Esophagus (tissue), 2 donors: ENCODE measurements around the gene NEGR1. TPM values are rescaled to one million over a fixed set of nuclear protein-coding genes. Genes with fewer than 3 reads are reported as not detected.

ENCODE experiments used
- H3K27ac ChIP-seq, 2 donors: one replicate each; pipeline ENCODE4 v1.5.1; 2013; ENCODE audit warnings: low read depth in 2 of 2, mild to moderate bottlenecking in 2 of 2, inconsistent platforms in 1 of 2, low read length in 1 of 2, moderate library complexity in 1 of 2
- H3K27me3 ChIP-seq, 2 donors: one replicate each; pipeline ENCODE4 v1.6.1; 2013; ENCODE audit warnings: low read length in 2 of 2, control low read depth in 1 of 2, mild to moderate bottlenecking in 1 of 2; ENCODE audit not compliant: insufficient read depth in 2 of 2, control insufficient read depth in 1 of 2
- H3K36me3 ChIP-seq, 2 donors: one replicate each; pipeline ENCODE4 v1.6.1; 2013; ENCODE audit warnings: low read length in 1 of 2; ENCODE audit not compliant: control insufficient read depth in 2 of 2, insufficient read depth in 2 of 2
- H3K4me1 ChIP-seq, 2 donors: one replicate each; pipeline ENCODE4 v1.6.1; 2013; ENCODE audit warnings: low read length in 1 of 2; ENCODE audit not compliant: control insufficient read depth in 2 of 2, insufficient read depth in 2 of 2
- H3K4me3 ChIP-seq, 2 donors: one replicate each; pipeline ENCODE4 v1.5.1; 2013; ENCODE audit warnings: low read length in 2 of 2, mild to moderate bottlenecking in 2 of 2, low read depth in 1 of 2, moderate library complexity in 1 of 2
- H3K9me3 ChIP-seq, 2 donors: one replicate each; pipeline ENCODE4 v1.6.1; 2013; ENCODE audit warnings: mild to moderate bottlenecking in 2 of 2, low read depth in 1 of 2, low read length in 1 of 2, moderate library complexity in 1 of 2; ENCODE audit not compliant: control insufficient read depth in 2 of 2, insufficient read depth in 1 of 2
- WGBS, 2 donors: extraction: QIAGEN DNeasy Blood & Tissue Kit; methylation state at CpG; one replicate each; pipeline ENCODE4 v1.1.7; 2013; 5-methylcytosine and 5-hydroxymethylcytosine counted together
- polyA plus RNA-seq, 2 donors: library from polyadenylated mRNA; stranded (reverse); fragments of 200-250 nt; gene quantifications; one replicate each; pipeline ENCODE4 v1.2.3, GENCODE V29; 2013
- donor health status: healthy with polysubstance abuse.
- donor health status: Bipolar disorder and iron deficiency.

NEGR1 gene
- polyA plus RNA-seq, 2 donors, result 0.59 to 1.4 TPM

- no peak overlapping the region for H3K4me3 ChIP-seq
- no peaks in the 10 kb centered on the region for H3K27me3 ChIP-seq
- WGBS, 2 donors, result 76 to 81% methylated on average over 4 of the region's 4 CpGs
- no peaks in the 10 kb centered on the region for H3K4me1 ChIP-seq
- H3K36me3 ChIP-seq, result no peaks in the 10 kb centered on the region
- no peaks in the 10 kb centered on the region for H3K9me3 ChIP-seq
- H3K27ac ChIP-seq, result no peak overlapping the region
Measured at GRCh38 chr1:71660411-71660810, 621.9 kb downstream of the NEGR1 start.

DNA sequence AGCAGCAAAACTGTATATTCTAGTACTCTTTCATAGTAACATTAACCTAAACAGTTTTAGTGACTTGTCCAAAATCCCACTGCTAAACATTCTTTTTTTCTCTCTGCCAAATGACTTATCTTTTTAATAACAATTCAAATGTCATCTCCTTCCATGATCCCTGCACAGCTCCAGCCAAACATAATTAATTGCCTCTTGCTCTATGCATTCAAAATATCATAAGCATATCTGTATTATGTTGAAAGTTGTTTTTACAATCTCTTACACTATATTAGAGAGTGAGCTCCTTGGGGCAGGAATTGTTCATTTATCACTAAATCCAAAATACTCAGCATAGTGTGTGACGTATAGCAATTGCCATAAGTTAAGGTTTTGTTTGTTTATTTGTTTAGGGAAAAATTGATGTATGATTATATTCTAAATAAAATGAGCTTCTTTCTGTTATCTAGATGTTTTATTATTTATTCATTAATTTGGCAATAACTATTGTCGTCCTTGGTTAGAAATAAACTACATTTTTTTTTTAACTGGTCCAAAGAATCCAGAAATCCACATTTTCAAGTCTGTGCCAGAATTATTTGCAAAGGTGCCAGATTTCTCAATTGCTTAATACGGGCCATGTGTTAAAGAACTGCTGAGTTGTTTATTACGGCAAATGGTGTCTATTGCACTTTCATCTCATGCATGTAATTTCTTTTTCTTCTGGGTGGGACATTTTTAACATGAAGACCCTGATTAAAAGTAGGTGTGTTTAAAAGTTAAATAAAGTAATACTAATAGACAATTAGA lies 624.3 kb downstream of the NEGR1 start:
- H3K4me3 ChIP-seq, result no peak overlapping the region
- 33 to 47% methylated on average over 4 of the region's 4 CpGs for WGBS, 2 donors
- H3K36me3 ChIP-seq, result no peaks in the 10 kb centered on the region
- H3K4me1 ChIP-seq, result no peaks in the 10 kb centered on the region
- H3K27me3 ChIP-seq, result no peaks in the 10 kb centered on the region
- H3K27ac ChIP-seq, result no peak overlapping the region
- H3K9me3 ChIP-seq, result no peaks in the 10 kb centered on the region

DNA sequence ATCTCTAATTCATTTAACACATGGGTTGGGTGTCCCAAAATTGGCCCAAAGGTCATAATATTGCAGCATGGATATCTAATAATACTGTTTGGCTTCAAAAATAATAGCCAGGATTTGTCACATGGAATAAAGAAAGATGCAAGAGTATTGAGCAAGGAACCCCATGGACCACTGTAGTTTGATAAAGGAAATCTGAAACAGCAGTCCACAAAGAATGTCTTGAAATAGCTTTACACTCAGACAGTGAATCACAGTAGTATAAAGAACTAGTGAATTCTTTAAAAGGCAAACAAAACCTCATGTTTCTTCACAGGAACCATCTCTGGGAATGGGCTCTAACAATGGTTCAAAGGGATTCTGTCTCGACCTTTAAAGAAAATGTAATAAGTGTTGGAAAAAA lies 625.4 kb downstream of the NEGR1 start:
- no peaks in the 10 kb centered on the region for H3K36me3 ChIP-seq
- H3K27ac ChIP-seq, result no peak overlapping the region
- no peaks in the 10 kb centered on the region for H3K27me3 ChIP-seq
- no peaks in the 10 kb centered on the region for H3K4me1 ChIP-seq
- 76 to 80% methylated on average over 1 of the region's 1 CpG for WGBS, 2 donors
- no peaks in the 10 kb centered on the region for H3K9me3 ChIP-seq
- H3K4me3 ChIP-seq, result no peak overlapping the region

GRCh38 chr1:71655604-71656003 lies 626.7 kb downstream of the NEGR1 start:
- WGBS, 2 donors, result 79 to 83% methylated on average over 2 of the region's 2 CpGs
- no peaks in the 10 kb centered on the region for H3K4me1 ChIP-seq
- no peaks in the 10 kb centered on the region for H3K36me3 ChIP-seq
- no peaks in the 10 kb centered on the region for H3K27me3 ChIP-seq
- H3K27ac ChIP-seq, result no peak overlapping the region
- no peak overlapping the region for H3K4me3 ChIP-seq
- H3K9me3 ChIP-seq, result no peaks in the 10 kb centered on the region

DNA sequence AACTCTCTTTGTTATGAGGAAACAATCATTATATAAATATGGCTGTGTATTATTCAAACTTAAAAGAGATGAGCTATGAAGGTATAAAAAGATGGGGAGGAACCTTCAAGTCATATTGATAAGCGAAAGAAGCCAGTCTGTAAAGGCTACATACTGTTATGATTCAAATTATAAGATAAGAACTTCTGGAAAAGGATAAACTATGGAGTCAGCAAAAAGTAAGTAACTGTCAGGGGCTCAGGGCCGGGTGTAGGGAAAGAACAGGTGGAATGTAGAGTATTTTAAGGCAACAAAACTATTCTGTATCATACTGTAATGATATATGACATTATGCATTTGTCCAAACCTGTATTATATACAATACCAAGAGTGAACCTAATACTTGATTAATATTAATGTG lies 628.4 kb downstream of the NEGR1 start:
- no peaks in the 10 kb centered on the region for H3K9me3 ChIP-seq
- H3K4me3 ChIP-seq, result no peak overlapping the region
- H3K4me1 ChIP-seq, result no peaks in the 10 kb centered on the region
- no peaks in the 10 kb centered on the region for H3K36me3 ChIP-seq
- H3K27ac ChIP-seq, result no peak overlapping the region
- no peaks in the 10 kb centered on the region for H3K27me3 ChIP-seq
- WGBS, 2 donors, result 65 to 68% methylated on average over 2 of the region's 2 CpGs

GRCh38 chr1:71651214-71651613 lies 631.1 kb downstream of the NEGR1 start:
- 79% methylated on average over 1 of the region's 1 CpG for WGBS, 2 donors
- Histone ChIP-seq H3K9me3 (no peaks in the 10 kb centered on the region), H3K27ac (no peak overlapping the region), H3K36me3 (no peaks in the 10 kb centered on the region), H3K4me3 (no peak overlapping the region), H3K27me3 (no peaks in the 10 kb centered on the region), H3K4me1 (no peaks in the 10 kb centered on the region)

- Histone ChIP-seq H3K9me3 (no peaks in the 10 kb centered on the region), H3K4me1 (no peaks in the 10 kb centered on the region), H3K27ac (no peak overlapping the region), H3K27me3 (no peaks in the 10 kb centered on the region), H3K4me3 (no peak overlapping the region), H3K36me3 (no peaks in the 10 kb centered on the region)
- 84 to 86% methylated on average over 3 of the region's 3 CpGs for WGBS, 2 donors
Measured at GRCh38 chr1:71650119-71650518, 632.2 kb downstream of the NEGR1 start.

- no peak overlapping the region for H3K4me3 ChIP-seq
- no peaks in the 10 kb centered on the region for H3K36me3 ChIP-seq
- no peaks in the 10 kb centered on the region for H3K4me1 ChIP-seq
- 46 to 47% methylated on average over 1 of the region's 1 CpG for WGBS, 2 donors
- no peak overlapping the region for H3K27ac ChIP-seq
- H3K27me3 ChIP-seq, result no peaks in the 10 kb centered on the region
- H3K9me3 ChIP-seq, result no peaks in the 10 kb centered on the region
Measured at GRCh38 chr1:71649608-71650007, 632.7 kb downstream of the NEGR1 start.

DNA sequence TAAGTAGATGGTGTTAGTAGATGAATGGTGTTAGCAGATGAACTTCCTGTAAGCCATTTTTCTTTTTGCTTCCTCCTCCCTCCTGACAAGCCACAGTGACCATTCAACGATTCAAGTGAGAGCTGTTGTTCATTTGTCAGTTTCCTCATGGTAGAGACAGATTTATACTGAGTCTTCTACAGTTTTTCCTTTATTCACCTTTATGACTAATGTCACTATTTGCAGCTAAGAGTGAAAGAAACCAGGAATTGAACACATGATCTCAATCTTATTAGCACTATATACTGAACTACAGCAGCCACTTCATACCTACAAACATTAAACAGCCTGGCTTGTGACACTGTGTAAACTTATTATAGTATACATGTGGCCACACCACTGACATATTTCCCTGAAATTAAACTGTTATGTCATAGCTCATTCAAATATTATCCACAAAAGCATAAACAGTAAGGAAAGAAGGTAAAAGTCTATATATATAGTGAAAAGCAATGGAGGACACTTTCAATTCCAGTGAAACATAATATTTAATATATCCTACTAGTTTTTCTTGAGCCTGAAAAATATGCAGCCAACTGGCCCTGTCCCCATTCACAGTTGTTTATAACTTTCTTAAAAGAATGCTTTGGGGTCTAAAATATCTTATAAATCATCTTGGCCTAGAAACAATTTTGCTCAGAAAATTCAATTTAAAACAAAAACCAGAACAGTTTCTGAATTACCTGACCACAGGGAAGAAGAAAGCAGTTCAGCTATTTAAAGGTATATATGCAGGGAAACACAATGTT lies 634.6 kb downstream of the NEGR1 start:
- H3K36me3 ChIP-seq, result no peaks in the 10 kb centered on the region
- H3K4me1 ChIP-seq, result no peaks in the 10 kb centered on the region
- no peak overlapping the region for H3K4me3 ChIP-seq
- H3K27me3 ChIP-seq, result no peaks in the 10 kb centered on the region
- WGBS, 2 donors, result 54 to 56% methylated on average over 1 of the region's 1 CpG
- H3K9me3 ChIP-seq, result no peaks in the 10 kb centered on the region
- H3K27ac ChIP-seq, result no peak overlapping the region
